ENCODE data around the gene NTRK3.
"Not testable (repeated sequence)": the region's sequence is repeated elsewhere in the genome, so short reads cannot be mapped to it uniquely, and the experiment has no call there.

The NTRK3 gene

DNA sequence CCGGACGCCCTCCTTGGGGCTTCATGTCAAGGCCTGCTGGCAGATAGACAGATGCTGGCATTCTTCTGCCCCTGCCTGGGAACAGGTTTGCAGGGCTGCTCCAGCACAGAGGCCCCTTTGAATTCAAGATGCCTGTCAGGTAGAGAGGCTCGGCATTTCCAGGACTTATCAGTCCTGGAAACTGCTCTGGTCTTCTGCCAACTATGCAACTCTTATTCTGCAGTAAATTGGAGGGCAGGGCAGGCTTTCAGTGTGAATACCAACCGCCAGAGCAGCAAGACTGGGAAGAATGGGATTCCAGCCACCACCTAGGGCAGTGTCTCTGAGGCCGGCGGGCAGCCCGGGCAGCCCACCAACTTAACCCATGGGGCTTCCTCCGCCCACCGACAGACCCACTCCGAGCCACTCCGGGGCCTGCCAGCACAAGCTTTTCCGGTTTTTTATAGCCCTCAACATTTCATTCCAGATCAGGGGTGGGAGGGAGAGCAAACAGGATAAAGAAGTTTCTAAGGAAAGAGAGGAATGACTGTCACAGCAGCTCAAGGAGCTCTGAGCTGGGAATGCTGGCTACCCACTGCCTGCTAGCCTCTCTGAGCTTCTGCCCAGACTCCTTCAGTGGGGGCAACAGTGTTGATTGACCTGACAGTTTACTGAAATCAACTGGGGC lies 140.9 kb downstream of the NTRK3 start:
- no peak for DNase-seq

DNA sequence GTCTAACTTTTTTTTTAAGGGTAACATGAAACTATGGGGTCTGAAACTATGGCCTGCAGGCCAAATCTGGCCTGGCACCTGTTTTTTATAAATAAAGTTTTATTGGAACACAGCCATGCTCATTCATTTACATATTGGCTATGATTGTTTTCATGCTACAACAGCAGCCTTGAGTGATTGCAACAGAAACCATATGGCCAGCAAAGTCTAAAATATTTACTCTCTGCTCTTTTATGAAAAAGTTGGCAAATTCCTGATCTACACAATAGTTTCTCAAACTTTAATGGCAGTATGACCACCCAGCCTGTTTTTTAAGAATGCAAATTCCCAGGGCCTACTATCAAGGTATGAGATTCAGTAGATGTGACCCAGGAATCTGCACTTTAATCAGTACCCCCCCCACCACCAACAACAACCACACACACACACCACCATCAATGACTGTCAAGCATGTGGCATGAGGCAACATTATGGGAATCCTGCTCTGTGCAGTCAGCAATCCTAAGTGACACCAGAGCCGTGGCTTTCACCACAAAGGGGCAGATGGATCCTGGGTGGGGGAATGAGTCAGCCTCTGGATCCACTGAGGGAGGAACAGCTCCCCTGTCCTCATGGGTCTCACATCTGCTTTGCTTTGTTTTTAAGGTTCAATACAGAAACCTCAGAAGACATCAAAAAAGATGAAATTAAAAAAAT lies 142.8 kb downstream of the NTRK3 start:
- no peak for DNase-seq

DNA sequence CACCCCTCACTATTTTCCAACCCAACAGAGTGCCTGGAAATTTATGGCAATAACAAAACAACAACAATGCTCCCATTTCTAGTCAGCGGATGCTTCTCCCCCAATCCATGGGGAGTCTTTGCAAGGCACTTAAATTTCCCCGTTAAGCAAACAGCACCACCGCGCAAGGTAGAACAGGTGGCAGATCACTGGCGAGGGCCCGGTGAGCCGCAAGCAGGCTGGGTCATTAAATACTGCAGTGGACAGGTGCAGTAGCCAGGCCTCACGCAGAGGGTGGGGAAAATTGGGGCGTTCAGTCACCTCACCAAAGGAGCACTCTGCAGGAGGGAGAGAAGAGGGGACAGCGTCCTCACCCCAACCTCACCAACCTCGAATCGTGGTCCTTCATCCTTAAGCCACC lies 147.5 kb downstream of the NTRK3 start:
- no peak for DNase-seq

DNA sequence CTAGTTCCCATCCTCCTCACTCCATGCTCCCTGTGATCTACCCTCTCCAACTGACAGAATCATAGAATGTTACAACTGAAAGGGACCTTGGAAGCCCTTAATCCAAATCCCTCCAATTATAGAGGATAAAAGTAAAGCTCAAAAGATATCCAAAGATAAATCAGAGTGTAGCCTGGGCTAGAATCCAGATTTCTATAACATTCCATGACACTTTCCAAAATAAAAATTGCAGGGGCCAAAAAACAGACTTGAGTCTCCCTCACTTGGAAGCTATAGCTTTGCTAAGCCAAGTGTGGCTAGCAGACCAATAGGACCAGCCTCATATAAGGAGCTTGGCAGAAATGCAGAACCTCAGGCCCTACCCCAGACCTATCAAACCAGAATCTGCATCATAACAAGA lies 148.1 kb downstream of the NTRK3 start:
- DNase-seq, result no peak

DNA sequence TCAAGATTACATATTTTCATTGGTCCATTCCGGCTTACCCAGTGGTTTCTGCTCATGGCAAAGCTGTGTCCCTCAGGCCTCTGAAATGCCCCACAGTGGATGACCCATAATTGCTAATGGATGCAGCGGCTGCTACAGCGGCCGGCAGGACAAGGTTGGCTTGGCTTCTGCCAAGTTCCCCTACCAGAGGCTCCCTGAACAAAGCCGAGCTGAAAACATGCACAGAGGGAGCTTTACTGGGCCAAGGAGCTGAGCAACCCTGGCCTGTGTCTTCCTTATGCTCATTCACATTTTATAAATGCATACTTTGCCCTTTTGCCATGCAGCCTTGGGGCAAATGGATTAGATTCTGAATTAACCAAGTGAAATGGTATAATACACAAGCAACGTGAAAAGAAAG lies 150.5 kb downstream of the NTRK3 start:
- DNase-seq, result no peak

DNA sequence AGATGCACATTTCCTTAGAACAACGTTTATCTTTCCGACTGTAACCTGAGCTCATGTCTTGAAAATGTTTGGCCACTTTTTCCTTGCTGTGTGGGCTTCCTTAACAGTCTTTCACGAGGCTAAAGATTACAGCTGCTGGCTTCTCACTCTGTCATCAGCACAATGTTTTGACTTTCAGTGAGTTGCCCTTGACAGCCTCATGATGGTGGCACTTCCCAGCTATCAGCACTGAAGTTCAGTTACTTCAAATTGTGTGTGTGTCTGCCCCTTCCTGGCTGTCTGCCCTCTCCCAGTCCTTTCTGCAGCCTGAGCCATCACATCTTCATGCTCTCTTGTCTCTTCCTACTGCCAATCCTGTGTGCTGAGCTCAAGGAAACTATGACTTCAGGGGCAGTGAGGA lies 152.2 kb downstream of the NTRK3 start:
- no peak for DNase-seq

DNA sequence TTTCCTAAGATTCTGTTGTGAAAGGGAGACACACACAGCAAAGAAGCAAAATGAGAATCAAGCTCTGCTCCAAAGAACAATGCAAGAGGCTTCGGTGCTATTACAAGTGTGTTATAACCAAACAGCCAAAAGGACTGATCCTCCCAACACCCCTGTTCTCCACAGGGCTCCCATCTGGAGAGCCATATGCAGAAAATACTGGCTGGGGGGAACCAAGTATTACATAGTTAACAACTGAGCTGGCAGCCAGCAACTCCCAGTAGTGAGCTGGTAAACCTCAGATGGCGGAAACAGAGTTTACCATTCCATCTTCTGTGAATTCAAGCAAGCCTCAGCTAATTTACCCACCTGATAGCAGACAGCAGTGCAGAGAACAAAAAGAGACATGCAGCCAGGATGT lies 156.4 kb downstream of the NTRK3 start:
- no peak for DNase-seq

DNA sequence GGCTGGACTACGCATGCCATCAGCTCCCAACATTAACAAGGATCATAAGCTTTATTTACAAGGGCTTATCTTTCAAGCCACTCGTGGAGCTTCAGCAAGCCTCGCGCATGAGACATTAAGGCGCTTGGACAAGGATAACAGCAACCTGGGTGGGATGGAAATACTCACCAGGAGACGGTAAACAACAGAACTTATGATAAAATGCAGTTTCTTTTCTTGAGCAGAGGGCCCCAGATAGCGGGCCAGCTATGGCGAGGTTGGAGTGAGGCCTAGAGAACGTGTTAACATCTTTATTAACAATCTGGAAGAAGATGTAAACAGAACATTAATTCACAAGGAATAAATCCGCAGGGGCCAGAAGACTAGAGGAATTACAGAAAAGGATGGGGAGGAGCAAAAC lies 158.2 kb downstream of the NTRK3 start:
- no peak for DNase-seq

DNA sequence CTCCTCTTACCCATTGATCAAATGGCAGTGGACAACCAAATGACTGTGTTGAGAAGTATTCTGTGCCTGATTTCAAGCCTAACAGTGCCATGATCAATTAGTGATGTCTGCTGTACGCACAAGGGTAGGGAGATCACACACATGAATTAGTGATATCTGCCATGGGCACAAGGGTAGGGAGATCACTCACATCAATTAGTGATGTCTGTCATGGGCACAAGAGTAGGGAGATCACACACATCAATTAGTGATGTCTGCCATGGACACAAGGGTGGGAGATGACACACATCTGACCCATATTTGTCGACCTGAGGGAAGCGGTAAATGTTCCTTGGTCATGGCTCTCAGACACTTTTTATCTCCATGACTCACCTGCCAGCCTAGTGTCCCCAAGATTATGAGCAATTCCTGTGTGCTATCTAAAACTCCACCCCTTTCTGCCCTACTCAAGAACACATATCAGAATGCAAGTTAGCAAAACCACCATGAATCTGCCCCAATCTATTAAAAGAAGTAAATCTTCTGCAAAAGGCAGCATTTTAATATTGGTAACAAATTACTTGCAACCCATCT lies 165.0 kb downstream of the NTRK3 start:
- no peak for DNase-seq

DNA sequence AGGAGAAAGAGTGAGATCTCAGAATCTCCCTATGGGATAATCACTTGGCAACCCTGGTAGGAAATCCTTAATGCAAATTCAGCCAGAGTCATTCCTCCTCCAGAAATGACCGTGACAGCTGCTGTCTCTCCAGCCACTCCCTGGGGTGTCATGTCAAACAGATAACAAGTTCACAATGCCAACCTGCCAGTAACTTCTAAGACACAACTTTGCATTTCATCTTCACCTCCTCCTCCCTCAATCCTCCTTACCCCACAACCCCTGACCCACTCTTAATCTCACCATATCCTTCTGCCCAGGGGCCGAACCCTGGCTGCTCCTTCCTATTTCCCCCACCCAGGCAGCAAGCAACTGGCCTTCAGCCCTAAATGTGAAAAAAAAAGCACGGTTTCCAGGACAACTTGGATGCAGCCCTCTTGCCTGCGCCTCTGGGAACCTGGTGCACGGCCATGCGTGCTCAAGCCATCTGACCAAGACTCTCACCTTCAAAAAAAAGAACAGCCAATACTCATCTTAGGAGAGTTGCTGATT lies 166.0 kb downstream of the NTRK3 start:
- no peak for DNase-seq

DNA sequence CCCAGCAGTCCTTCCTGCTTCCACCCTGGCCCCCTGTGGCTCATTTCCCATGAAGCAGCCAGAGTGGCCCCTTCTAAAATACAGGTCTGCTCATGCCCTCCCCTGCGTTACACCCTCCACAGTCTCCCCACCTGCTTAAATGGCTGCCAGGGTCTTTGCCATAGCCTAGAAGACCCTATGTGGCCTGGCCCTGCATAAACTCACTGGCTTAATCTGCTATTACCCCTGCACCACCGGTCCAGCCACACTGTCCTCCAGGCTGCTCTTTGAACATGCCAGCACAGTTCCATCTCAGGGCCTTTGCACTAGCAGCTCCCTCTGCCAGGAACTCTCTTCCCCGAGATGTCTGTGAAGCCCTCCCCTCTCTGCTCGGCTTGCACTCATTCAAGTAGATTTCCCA lies 166.8 kb downstream of the NTRK3 start:
- DNase-seq, result no peak

DNA sequence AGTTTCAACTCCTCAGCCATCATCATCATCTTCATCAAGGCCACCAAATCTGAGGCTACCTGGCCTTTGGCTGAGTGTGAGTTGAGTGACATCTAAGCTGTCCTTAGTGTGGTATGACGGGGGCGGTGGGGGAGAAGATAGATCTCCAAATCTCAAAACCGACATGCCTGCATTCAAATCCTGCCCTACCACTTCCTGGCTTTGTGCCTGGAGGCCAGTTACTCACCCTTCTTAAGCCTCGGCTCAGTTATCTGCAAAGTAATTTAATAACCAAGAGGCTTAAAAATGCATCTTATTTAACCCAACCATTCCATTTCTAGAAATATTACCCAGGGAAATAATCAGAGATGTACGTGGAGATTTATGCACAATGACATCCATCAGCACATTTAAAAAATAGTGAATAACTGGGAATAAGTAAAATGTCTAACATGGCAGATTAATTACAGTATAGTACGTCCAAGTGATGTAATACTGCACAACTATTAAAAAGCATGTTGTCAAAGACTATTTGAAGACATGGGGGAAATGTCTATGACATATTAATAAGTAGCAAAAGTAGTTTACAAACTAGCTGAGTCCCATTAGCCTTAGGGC lies 167.4 kb downstream of the NTRK3 start:
- DNase-seq, result no peak

DNA sequence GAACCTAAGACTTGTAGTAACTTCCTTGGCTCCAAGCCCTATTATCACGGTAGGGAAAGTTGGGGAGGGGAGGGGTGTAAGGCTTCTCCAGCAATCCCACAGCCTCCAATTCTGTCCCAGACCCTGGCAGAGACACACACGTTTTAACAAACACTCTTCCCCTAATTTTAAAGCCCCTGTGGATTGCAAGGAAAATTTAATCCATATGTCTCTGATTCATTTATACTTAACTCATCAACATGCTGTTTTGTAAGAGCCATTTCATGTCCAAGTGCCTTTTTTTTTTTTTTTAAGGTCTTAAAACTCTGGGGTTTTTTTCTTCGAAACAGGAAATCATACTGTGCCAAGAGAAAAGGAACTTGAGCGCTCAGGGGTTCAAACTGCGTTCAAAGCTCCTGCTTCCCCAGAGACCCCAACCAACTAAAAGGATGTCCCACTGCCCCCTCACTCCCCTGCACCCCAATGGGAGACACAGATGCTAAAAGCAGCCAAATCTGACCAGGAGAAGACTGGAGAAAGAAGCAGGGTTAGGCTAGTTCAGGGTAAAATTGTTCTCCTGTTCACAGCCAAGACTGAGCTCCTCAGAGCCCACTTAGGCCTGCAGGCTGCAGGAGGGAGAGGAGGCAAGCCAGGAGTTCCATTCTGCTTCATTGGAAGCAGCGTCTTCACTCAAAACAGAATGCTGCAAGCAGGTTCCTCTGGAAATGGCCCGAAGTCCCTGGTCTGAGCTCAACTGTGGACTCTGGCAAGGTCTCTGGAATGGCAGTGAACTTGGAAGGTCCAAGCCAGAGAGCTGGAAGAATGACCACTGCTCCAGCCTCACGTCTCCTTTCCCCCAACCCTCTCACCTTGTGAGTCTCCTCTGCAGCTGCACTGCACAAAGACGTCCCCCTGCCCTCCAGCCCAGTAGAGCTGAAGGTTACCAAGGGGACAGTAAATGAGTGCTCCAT lies 172.5 kb downstream of the NTRK3 start:
- no peak for DNase-seq

DNA sequence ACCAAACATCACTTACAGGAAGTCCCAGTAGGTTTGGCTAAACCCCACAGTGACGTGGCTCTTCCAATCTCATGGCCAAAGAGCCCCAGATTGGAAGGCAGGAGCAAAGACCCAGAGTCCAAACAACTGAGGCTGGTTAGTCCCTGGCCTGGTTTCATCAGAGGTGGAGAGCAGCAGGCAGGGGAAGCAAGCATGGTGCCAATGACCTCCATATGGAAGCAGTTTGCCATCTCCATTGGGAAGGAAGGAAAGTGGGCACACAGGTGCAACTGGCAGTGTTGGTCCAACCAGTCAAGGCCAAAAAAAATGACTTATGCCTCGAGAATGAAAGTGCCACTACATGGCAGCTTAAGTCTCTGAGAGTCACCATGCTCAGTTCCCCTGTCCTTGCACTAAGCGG lies 175.9 kb downstream of the NTRK3 start:
- no peak for DNase-seq

DNA sequence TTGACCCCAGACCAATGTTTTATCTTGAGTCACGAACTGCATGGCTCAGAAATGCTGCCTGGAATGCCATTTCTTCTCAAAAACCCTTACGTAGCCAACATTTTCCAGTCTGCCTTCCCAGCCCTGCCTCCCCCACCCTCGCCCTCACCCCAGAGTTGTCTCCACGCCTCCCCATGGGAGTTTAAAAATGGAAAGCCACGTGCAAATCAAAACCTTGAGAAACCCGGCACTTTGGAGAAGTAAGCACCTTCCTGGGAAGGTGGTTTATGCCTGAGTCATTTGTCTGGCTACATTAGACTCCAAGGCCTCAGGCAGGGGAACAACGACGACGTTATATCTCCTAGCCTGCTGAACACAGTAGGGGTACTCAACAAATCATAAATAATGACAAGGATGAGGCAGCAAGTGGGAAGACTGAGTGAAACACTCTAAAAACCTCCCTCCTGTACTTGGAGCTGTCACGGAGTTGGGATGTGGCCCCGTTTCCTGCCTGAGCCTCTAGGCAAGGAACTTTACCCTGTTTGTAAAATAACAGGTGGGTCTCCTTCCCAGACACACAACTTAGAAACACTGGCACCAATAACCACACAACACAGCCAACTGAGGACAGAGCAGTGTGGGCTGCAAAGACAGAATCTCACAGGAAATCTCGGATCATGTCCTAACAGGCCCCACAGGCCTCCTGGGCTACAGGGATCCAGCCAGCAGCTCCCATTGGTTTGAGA lies 179.1 kb downstream of the NTRK3 start:
- no peak for DNase-seq

DNA sequence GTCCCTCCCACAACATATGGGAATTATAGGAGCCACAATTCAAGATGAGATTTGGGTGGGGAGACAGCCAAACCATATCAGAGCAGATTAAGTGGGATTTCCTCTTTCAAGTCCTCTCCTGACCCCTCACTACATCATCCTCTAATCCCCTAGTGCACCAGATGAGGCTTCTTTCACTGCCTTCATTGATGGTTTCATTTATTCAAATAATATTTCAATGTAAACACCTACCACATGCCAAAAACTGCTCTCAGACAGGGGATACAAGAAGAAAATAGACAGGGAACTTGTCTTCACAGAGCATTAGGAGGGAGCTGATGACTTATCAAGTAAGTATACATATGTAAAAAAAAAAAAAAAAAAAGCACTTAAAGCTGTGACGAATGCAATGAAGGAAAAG lies 180.2 kb downstream of the NTRK3 start:
- no peak for DNase-seq

DNA sequence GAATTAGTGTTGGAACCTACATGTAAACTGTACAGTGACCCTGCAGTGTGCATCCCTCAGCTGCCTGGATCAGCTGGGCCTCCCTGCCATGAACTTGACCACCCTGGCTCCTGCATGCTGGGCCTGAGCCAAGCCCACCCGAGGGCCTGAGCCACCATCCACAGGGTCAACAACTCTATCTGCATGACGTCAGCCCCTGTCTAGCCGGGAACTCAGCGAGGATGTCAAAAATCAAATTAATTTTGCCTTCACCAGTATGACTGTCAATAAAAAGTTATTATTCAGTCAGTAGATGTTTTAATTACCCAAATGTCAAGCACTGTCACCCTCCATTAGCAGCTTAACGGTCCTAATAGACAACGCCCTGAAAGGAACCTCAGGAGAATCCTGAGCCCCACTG lies 181.4 kb downstream of the NTRK3 start:
- no peak for DNase-seq

DNA sequence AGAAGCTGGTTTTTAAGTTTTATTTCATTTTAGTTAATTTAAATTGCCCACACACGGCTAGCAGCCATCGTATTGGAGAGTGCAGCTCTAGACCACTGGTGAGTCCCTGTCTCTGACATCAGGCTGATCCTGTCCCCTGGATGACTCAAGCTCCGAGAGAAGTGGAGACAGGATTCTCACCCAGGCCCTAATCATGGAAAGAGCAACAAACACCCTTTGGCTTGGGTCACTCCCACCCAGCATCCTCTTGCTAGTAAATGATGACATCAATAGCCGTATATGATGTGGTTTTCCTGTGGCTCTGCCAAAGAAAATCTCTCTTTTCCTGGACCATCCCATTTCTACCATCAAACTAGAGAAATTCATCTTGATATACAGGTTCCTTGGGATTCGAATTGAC lies 182.2 kb downstream of the NTRK3 start:
- DNase-seq, result no peak

DNA sequence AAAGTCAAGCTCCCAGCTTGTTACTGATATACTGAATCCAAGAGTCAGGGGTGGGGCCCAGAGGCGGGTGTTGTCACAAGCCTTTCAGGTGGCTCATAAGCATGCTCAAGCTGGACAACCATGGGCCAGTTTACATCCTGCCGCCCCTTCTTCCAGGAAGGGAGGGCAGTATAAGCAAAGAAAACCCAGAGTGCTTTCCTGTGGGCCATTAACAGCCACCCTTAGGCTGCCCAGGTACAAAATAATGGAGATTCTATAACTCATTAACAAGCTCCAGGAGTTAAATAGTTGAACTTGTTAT lies 183.2 kb downstream of the NTRK3 start:
- DNase-seq, result no peak

DNA sequence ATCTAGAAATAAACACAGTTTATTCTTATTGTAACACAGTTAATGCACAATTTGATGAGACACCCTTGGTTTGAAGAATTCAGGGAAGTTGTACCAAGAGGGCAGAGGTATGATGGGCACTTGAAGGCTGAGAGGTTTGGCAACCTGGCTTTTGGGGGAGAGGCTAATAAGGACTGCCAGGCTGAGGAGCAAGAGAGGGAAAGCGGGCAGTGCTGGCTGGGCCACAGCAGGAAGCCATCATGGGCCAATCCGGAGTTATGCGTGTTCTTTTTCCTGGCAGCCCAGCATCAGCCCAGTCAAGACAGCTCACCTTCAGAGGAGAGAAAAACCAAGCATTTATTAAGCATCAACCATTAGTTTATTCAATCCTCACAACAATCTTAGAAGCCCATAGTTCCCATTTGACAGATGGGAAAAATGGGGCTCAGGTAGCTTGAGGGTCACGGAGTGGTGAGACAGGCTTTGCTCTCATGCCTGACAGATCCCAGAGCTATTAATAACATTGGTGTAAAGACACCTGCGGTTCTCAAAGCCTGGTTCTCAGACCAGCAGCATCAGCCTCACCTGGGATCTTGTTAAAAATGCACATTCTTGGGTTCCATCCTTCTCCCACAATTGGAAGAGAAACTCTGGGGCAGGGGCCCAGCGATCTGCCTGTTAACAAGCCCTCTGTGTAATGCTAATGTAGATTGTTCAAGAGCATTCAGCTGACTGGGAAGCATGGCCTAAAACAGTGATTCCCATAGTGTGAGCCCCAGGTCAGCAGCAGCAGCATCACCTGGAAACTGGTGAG lies 183.7 kb downstream of the NTRK3 start:
- DNase-seq, result no peak

DNA sequence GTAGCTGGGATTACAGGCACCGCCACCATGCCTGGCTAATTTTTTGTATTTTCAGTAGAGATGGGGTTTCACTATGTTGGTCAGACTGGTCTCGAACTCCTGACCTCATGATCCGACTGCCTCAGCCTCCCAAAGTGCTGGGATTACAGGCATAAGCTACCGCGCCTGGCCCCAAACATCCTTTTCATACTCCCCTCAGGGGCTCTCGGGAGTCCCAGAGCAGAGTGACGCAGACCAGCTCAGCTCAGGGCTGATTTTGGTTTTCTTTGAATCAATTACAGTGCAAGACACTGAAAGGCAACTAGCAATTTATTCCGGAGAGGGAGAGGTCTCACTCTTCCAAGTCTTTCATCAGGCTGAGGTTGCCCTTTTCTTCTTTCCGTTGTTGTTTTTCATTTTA lies 184.4 kb downstream of the NTRK3 start:
- not testable (repeated sequence) for DNase-seq
